Gastrocnemius medialis (tissue), 4 donors: ENCODE data around the gene FBXL22. TPM values are rescaled to one million over a fixed set of nuclear protein-coding genes. Genes with fewer than 3 reads are reported as not detected.

Source experiments
- ATAC-seq, 2 donors: fragments of 150-250 bp; one replicate each; pipeline ENCODE4 v1.9.1; 2016
- DNase-seq, 2 donors: peaks; one replicate each; pipeline ENCODE4 v3.0.0-alpha.2; 2019
- H3K27ac ChIP-seq, 4 donors: fragments of 200-600 bp; sonication (generic); 1 replicate in 1 of 4; 2 replicates in 3 of 4; pipeline ENCODE4 v1.5.1; 2016 to 2018; ENCODE audit warnings: mild to moderate bottlenecking in 2 of 4, moderate library complexity in 1 of 4
- H3K27me3 ChIP-seq, 3 donors: fragments of 200-600 bp; sonication (generic) in 2 of 3; 1 replicate in 1 of 3; 2 replicates in 2 of 3; pipeline versions ENCODE4 v1.5.1 to v1.6.0; 2016 to 2019; ENCODE audit warnings: mild to moderate bottlenecking in 1 of 3, moderate library complexity in 1 of 3
- H3K36me3 ChIP-seq, 2 donors: fragments of 200-600 bp; sonication (generic) in 1 of 2; one replicate each; pipeline ENCODE4 v1.5.1; 2017 to 2018
- H3K4me1 ChIP-seq, 2 donors: fragments of 200-600 bp; sonication (generic) in 1 of 2; one replicate each; pipeline ENCODE4 v1.5.1; 2016 to 2017; ENCODE audit warnings: mild to moderate bottlenecking in 2 of 2
- H3K4me3 ChIP-seq, 4 donors: fragments of 200-600 bp; sonication (generic) in 3 of 4; 1 replicate in 1 of 4; 2 replicates in 3 of 4; pipeline ENCODE4 v1.5.1; 2016 to 2019; ENCODE audit warnings: mild to moderate bottlenecking in 2 of 4
- H3K9me3 ChIP-seq, 3 donors: fragments of 200-600 bp; sonication (generic) in 2 of 3; 1 replicate in 1 of 3; 2 replicates in 2 of 3; pipeline ENCODE4 v1.5.1; 2016 to 2019
- CTCF ChIP-seq, 5 experiments: fragments of 450-650 bp in 3 of 5; fragments of 200-600 bp in 2 of 5; sonication (generic) in 2 of 5; IDR thresholded peaks in 4 of 5; conservative IDR thresholded peaks in 1 of 5; 1 replicate in 4 of 5; 2 replicates in 1 of 5; pipeline ENCODE4 v1.5.1; 2016 to 2019; ENCODE audit warnings: antibody characterized with exemption in 5 of 5, mild to moderate bottlenecking in 3 of 5, moderate library complexity in 3 of 5
- POLR2A ChIP-seq, 2 donors: fragments of 450-650 bp; IDR thresholded peaks; one replicate each; pipeline ENCODE4 v1.6.1; 2017; ENCODE audit warnings: antibody characterized with exemption in 2 of 2, mild to moderate bottlenecking in 2 of 2, moderate library complexity in 2 of 2
- in situ Hi-C, 4 donors: fragments of 200-750 bp; cut with MboI; loops; one replicate each; pipeline versions ENCODE4 v1.15.0 to v1.8.0; 2017; ENCODE audit warnings: low sequenced_read_pairs in 4 of 4
- intact Hi-C: fragments of 100-400 bp; cut with DNase I; formaldehyde crosslinking; loops from one replicate; pipeline ENCODE4 v1.15.1; 2023; ENCODE audit warnings: low total_unique reads
- total RNA-seq, 4 donors: library from RNA; depleted of rRNA; stranded (reverse); fragments of >200 nt; gene quantifications; one replicate each; pipeline versions ENCODE4 v1.1.0 to v1.2.3, GENCODE V29; 2016

Gene FBXL22
- total RNA-seq, 4 donors from 2014 or later, result 0.36 to 0.89 (median 0.68) TPM; not detected in 1

DNA sequence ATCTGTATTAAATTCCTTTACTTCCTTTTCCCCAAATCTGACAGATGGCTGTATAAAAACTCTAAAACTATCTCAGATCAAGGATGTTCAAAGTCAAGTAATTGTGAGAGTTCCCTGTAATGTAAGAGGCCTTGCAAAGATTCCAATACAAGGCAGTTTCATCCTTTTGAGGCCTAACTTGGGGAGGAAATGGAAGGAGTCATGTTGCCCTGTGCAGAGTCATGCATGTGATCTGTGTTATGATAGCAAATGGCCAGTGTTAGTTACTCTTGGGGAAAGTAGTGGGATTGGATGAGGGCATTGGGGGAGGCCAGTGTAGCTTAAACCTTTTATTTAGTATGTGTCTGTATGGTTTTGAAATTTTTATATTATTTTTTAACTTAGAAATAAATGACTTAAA lies 23.7 kb upstream of the FBXL22 start:
- ATAC-seq (no peak), DNase-seq (no peak)
- in situ Hi-C loops (no loop called here), intact Hi-C loops (no loop called here)
- TF ChIP-seq POLR2A (IDR thresholded peaks at IDR 0.05) (no peak), CTCF (IDR thresholded peaks at IDR 0.05 in 4 of 5, conservative IDR thresholded peaks at IDR 0.05 in 1 of 5) (no peak)
- Histone ChIP-seq H3K4me3 (no peak overlapping the region), H3K27me3 (no peaks in the 10 kb centered on the region), H3K4me1 (no peaks in the 10 kb centered on the region), H3K9me3 (no peaks in the 10 kb centered on the region), H3K27ac (no peak overlapping the region), H3K36me3 (peaks cover 0 to 51% of the 10 kb centered on the region in 2 donors)

DNA sequence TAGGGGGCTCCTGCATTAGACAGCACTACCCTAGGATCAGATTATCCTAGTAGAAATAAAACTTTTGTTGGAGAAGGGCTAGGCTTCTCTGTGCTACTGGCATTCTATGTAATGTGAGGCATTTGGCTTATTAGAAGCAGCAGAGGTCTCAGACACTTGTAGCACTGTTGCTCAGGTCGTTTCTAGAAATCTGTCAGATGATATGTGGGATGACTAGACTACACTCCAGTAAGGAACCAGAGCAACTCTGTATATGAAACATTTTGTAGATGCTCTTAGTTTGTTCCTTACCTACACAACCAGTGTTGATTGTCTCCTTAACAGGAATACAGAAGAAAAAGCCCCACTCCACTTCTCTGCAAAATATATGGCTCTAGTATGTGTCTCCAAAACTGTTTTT lies 21.9 kb upstream of the FBXL22 start:
- no peaks in the 10 kb centered on the region for H3K27me3 ChIP-seq
- no peak for TF ChIP-seq POLR2A (IDR thresholded peaks at IDR 0.05)
- TF ChIP-seq CTCF (IDR thresholded peaks at IDR 0.05 in 4 of 5, conservative IDR thresholded peaks at IDR 0.05 in 1 of 5), result no peak
- H3K4me1 ChIP-seq, result no peaks in the 10 kb centered on the region
- intact Hi-C loops (no loop called here), in situ Hi-C loops (loop anchor here in 1 of 4 donors (25.0 kb wide), 1 partner anchor 288 kb away; the partner anchor contains the start of gene APH1B)
- H3K27ac ChIP-seq, result no peak overlapping the region
- DNase-seq (no peak), ATAC-seq (no peak)
- H3K36me3 ChIP-seq, result peaks cover 0 to 53% of the 10 kb centered on the region in 2 donors
- H3K9me3 ChIP-seq, result no peaks in the 10 kb centered on the region
- H3K4me3 ChIP-seq, result no peak overlapping the region

GRCh38 chr15:63576441-63576840 lies 20.7 kb upstream of the FBXL22 start:
- Histone ChIP-seq H3K27me3 (no peaks in the 10 kb centered on the region), H3K4me3 (no peak overlapping the region), H3K36me3 (peaks cover 0 to 49% of the 10 kb centered on the region in 2 donors), H3K9me3 (no peaks in the 10 kb centered on the region), H3K4me1 (no peaks in the 10 kb centered on the region), H3K27ac (no peak overlapping the region)
- ATAC-seq, result no peak
- DNase-seq, result no peak
- TF ChIP-seq POLR2A (IDR thresholded peaks at IDR 0.05), result no peak
- TF ChIP-seq CTCF (IDR thresholded peaks at IDR 0.05 in 4 of 5, conservative IDR thresholded peaks at IDR 0.05 in 1 of 5), result no peak
- in situ Hi-C loops (loop anchor here in 1 of 4 donors (25.0 kb wide), 1 partner anchor 289 kb away; the partner anchor contains the start of gene APH1B), intact Hi-C loops (no loop called here)

GRCh38 chr15:63582179-63582578 lies 15.0 kb upstream of the FBXL22 start:
- Histone ChIP-seq H3K36me3 (peaks cover 0 to 30% of the 10 kb centered on the region in 2 donors), H3K4me1 (no peaks in the 10 kb centered on the region), H3K4me3 (no peak overlapping the region), H3K27ac (no peak overlapping the region), H3K9me3 (no peaks in the 10 kb centered on the region), H3K27me3 (no peaks in the 10 kb centered on the region)
- intact Hi-C loops, result no loop called here
- TF ChIP-seq POLR2A (IDR thresholded peaks at IDR 0.05), result no peak
- no peak for TF ChIP-seq CTCF (IDR thresholded peaks at IDR 0.05 in 4 of 5, conservative IDR thresholded peaks at IDR 0.05 in 1 of 5)
- in situ Hi-C loops, result loop anchor here in 1 of 4 donors (25.0 kb wide), 1 partner anchor 295 kb away; the partner anchor contains the start of gene APH1B
- no peak for ATAC-seq
- no peak for DNase-seq
